ENCODE measurements around the gene TIGD3. TPM values are rescaled to one million over a fixed set of nuclear protein-coding genes. Genes with fewer than 3 reads are reported as not detected.
A peak's percentile ranks its signal among the peaks of the same experiment; 100 is the strongest.

TIGD3 gene
- total and polyA plus RNA-seq, 2 of the 13 experiments (the other 11 are each of a cell fraction or from before 2014, with no cell fraction given), result 0.49 to 4.9 TPM

- TF ChIP-seq, protein P1, sequence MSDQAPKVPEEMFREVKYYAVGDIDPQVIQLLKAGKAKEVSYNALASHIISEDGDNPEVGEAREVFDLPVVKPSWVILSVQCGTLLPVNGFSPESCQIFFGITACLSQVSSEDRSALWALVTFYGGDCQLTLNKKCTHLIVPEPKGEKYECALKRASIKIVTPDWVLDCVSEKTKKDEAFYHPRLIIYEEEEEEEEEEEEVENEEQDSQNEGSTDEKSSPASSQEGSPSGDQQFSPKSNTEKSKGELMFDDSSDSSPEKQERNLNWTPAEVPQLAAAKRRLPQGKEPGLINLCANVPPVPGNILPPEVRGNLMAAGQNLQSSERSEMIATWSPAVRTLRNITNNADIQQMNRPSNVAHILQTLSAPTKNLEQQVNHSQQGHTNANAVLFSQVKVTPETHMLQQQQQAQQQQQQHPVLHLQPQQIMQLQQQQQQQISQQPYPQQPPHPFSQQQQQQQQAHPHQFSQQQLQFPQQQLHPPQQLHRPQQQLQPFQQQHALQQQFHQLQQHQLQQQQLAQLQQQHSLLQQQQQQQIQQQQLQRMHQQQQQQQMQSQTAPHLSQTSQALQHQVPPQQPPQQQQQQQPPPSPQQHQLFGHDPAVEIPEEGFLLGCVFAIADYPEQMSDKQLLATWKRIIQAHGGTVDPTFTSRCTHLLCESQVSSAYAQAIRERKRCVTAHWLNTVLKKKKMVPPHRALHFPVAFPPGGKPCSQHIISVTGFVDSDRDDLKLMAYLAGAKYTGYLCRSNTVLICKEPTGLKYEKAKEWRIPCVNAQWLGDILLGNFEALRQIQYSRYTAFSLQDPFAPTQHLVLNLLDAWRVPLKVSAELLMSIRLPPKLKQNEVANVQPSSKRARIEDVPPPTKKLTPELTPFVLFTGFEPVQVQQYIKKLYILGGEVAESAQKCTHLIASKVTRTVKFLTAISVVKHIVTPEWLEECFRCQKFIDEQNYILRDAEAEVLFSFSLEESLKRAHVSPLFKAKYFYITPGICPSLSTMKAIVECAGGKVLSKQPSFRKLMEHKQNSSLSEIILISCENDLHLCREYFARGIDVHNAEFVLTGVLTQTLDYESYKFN (CRISPR knock-in tag; conservative IDR thresholded peaks at IDR 0.05), result 0 out of 2 replicates have a peak, but pooled peaks have one; percentile 15
- no peak for TF ChIP-seq ZNF839 (CRISPR knock-in tag; IDR thresholded peaks at IDR 0.05; ENCODE audit: borderline replicate concordance)
- TF ChIP-seq NR2F1 (CRISPR knock-in tag; IDR thresholded peaks at IDR 0.05), result no peak
- 0 out of 2 replicates have a peak, but pooled peaks have one; percentile 11 for TF ChIP-seq ZBTB38 (CRISPR knock-in tag; IDR thresholded peaks at IDR 0.05)
- TF ChIP-seq GFI1 (CRISPR knock-in tag; IDR thresholded peaks at IDR 0.05; ENCODE audit: borderline replicate concordance), result no peak
- no peak for TF ChIP-seq ZMYM4 (CRISPR knock-in tag; IDR thresholded peaks at IDR 0.05)
- peak; percentile 46 for TF ChIP-seq SAP130 (CRISPR knock-in tag; IDR thresholded peaks at IDR 0.05; ENCODE audit: low read depth)
- no peak for TF ChIP-seq ZNF296 (CRISPR knock-in tag; conservative IDR thresholded peaks at IDR 0.05)
- TF ChIP-seq ZNF451 (CRISPR knock-in tag; IDR thresholded peaks at IDR 0.05), result no peak
- no peak for TF ChIP-seq ZNF580 (CRISPR knock-in tag; IDR thresholded peaks at IDR 0.05; ENCODE audit: borderline replicate concordance, low read depth)
- TF ChIP-seq ZNF180 (CRISPR knock-in tag; IDR thresholded peaks at IDR 0.05; ENCODE audit: borderline replicate concordance, low read depth), result no peak
- TF ChIP-seq ZNF652 (CRISPR knock-in tag; IDR thresholded peaks at IDR 0.05; ENCODE audit: borderline replicate concordance, low read depth), result no peak
- TF ChIP-seq ZNF496 (CRISPR knock-in tag; IDR thresholded peaks at IDR 0.05; ENCODE audit: insufficient replicate concordance), result no peak
- TF ChIP-seq ZSCAN9 (CRISPR knock-in tag; IDR thresholded peaks at IDR 0.05; ENCODE audit: borderline replicate concordance), result no peak
- TF ChIP-seq, protein P2, sequence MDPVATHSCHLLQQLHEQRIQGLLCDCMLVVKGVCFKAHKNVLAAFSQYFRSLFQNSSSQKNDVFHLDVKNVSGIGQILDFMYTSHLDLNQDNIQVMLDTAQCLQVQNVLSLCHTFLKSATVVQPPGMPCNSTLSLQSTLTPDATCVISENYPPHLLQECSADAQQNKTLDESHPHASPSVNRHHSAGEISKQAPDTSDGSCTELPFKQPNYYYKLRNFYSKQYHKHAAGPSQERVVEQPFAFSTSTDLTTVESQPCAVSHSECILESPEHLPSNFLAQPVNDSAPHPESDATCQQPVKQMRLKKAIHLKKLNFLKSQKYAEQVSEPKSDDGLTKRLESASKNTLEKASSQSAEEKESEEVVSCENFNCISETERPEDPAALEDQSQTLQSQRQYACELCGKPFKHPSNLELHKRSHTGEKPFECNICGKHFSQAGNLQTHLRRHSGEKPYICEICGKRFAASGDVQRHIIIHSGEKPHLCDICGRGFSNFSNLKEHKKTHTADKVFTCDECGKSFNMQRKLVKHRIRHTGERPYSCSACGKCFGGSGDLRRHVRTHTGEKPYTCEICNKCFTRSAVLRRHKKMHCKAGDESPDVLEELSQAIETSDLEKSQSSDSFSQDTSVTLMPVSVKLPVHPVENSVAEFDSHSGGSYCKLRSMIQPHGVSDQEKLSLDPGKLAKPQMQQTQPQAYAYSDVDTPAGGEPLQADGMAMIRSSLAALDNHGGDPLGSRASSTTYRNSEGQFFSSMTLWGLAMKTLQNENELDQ (CRISPR knock-in tag; IDR thresholded peaks at IDR 0.05; ENCODE audit: borderline replicate concordance), result no peak
- no peak for TF ChIP-seq ZNF773 (CRISPR knock-in tag; IDR thresholded peaks at IDR 0.05; ENCODE audit: borderline replicate concordance)
- TF ChIP-seq, protein P3, sequence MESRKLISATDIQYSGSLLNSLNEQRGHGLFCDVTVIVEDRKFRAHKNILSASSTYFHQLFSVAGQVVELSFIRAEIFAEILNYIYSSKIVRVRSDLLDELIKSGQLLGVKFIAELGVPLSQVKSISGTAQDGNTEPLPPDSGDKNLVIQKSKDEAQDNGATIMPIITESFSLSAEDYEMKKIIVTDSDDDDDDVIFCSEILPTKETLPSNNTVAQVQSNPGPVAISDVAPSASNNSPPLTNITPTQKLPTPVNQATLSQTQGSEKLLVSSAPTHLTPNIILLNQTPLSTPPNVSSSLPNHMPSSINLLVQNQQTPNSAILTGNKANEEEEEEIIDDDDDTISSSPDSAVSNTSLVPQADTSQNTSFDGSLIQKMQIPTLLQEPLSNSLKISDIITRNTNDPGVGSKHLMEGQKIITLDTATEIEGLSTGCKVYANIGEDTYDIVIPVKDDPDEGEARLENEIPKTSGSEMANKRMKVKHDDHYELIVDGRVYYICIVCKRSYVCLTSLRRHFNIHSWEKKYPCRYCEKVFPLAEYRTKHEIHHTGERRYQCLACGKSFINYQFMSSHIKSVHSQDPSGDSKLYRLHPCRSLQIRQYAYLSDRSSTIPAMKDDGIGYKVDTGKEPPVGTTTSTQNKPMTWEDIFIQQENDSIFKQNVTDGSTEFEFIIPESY (CRISPR knock-in tag; IDR thresholded peaks at IDR 0.05), result 0 out of 2 replicates have a peak, but pooled peaks have one; percentile 23
- no peak for TF ChIP-seq KLF12 (CRISPR knock-in tag; IDR thresholded peaks at IDR 0.05; ENCODE audit: borderline replicate concordance)
- peak; percentile 81 to 90 for TF ChIP-seq MAFK (conservative IDR thresholded peaks at IDR 0.05 in 1 of 2, IDR thresholded peaks at IDR 0.05 in 1 of 2; ENCODE audit: low read length in 2 of 2)
- peak; percentile 60 for TF ChIP-seq NFYB (CRISPR knock-in tag; IDR thresholded peaks at IDR 0.05)
- TF ChIP-seq ZNF777 (CRISPR knock-in tag; IDR thresholded peaks at IDR 0.05), result no peak
- TF ChIP-seq PCBP1 (IDR thresholded peaks at IDR 0.05; ENCODE audit: borderline replicate concordance, low read depth, low read length), result 0 out of 2 replicates have a peak, but pooled peaks have one; percentile 53
Measured at GRCh38 chr11:65317025-65317786, 37.3 kb upstream of the TIGD3 start (continued).
